ENCODE results near the gene NCF4.

The NCF4 gene

DNA sequence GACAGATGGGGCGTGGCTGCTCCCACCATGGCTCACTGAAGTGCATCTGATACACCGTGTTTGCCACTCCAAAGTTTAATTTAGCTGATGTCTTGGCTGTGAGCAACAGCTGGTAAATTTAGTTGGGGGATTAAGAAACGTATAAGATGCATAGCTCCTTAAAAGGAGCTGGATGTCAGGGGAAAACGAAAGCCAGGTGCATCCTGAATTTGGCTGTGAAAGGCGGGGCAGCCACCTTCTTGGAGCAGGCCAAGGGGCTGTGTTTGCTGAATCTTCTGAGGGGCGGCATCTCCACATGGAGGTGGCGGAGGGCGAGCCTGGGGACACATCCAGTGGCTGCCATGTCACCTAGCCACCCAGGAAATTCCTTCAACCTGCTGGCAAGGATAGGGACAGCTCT is 20.7 kb upstream of the NCF4 start:
- Histone ChIP-seq H3K79me2 (ENCODE audit: low read length) (no peaks in the 10 kb centered on the region), H3K4me1 (ENCODE audit: low read length) (peaks cover 14% of the 10 kb centered on the region), H3K4me3 (ENCODE audit: low read length) (no peak overlapping the region; the same call in 1 of the 2 replicates), H3K4me2 (ENCODE audit: low read depth, low read length) (peak overlapping the region; percentile 37), H3K27me3 (replicated peaks; ENCODE audit: insufficient read depth, low read length) (no peaks in the 10 kb centered on the region; the same call in 1 of the 2 replicates), H3K36me3 (replicated peaks; ENCODE audit: insufficient read depth, low read length) (no peaks in the 10 kb centered on the region), H4K20me1 (ENCODE audit: insufficient read depth, low read length) (no peaks in the 10 kb centered on the region), H3F3A (ENCODE audit: insufficient read depth, low read length) (no peaks in the 10 kb centered on the region), H3K9ac (ENCODE audit: low read length) (no peak overlapping the region), H3K9me2 (replicated peaks; ENCODE audit: insufficient read depth, low read length) (no peaks in the 10 kb centered on the region), H2AFZ (ENCODE audit: low read length) (peak overlapping the region; percentile 5; the same call in 1 of the 2 replicates), H3K9me3 (replicated peaks; ENCODE audit: insufficient read depth, low read length) (no peaks in the 10 kb centered on the region), H3K27ac (ENCODE audit: low read length) (peak overlapping the region; percentile 45; the same call in 1 of the 2 replicates)
- TF ChIP-seq EZH2phosphoT487 (IDR thresholded peaks at IDR 0.05; ENCODE audit: low read length) (no peak), EZH2 (optimal IDR thresholded peaks at IDR 0.05; ENCODE audit: low read depth, low read length) (no peak)
- TF ChIP-seq, protein P1, sequence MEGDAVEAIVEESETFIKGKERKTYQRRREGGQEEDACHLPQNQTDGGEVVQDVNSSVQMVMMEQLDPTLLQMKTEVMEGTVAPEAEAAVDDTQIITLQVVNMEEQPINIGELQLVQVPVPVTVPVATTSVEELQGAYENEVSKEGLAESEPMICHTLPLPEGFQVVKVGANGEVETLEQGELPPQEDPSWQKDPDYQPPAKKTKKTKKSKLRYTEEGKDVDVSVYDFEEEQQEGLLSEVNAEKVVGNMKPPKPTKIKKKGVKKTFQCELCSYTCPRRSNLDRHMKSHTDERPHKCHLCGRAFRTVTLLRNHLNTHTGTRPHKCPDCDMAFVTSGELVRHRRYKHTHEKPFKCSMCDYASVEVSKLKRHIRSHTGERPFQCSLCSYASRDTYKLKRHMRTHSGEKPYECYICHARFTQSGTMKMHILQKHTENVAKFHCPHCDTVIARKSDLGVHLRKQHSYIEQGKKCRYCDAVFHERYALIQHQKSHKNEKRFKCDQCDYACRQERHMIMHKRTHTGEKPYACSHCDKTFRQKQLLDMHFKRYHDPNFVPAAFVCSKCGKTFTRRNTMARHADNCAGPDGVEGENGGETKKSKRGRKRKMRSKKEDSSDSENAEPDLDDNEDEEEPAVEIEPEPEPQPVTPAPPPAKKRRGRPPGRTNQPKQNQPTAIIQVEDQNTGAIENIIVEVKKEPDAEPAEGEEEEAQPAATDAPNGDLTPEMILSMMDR (IDR thresholded peaks at IDR 0.05; ENCODE audit: low read length) = no peak
- DNase-seq = peak; percentile 27

DNA sequence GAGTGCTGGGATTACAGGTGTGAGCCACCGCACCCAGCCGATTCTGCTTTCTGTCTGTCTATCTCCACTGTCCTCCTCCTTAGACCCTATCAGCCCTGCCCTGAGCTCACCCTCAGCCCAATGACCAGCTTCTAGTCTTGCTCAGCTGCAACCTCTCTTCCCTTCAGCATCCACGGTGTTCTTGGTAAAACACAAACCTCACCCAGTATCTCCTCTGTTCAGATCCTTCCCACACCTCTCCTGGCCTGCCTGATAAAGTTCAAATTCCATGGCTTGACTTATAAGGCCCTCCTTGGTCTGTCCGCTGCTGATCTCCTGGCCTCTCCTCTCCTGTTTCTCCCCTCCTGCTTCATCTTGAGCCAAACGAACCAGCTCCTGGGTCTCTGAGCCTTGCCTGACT is 14.5 kb upstream of the NCF4 start:
- no peaks in the 10 kb centered on the region for H4K20me1 ChIP-seq (ENCODE audit: insufficient read depth, low read length)
- no peak for DNase-seq
- H3K4me2 ChIP-seq (ENCODE audit: low read depth, low read length) = no peak overlapping the region
- H2AFZ ChIP-seq (ENCODE audit: low read length) = no peak overlapping the region
- no peak overlapping the region for H3K27ac ChIP-seq (ENCODE audit: low read length)
- TF ChIP-seq EZH2 (optimal IDR thresholded peaks at IDR 0.05; ENCODE audit: low read depth, low read length) = no peak
- TF ChIP-seq, protein P1 (IDR thresholded peaks at IDR 0.05; ENCODE audit: low read length) = no peak
- TF ChIP-seq EZH2phosphoT487 (IDR thresholded peaks at IDR 0.05; ENCODE audit: low read length) = no peak
- no peaks in the 10 kb centered on the region for H3F3A ChIP-seq (ENCODE audit: insufficient read depth, low read length)
- H3K79me2 ChIP-seq (ENCODE audit: low read length) = no peaks in the 10 kb centered on the region
- H3K4me1 ChIP-seq (ENCODE audit: low read length) = no peaks in the 10 kb centered on the region
- H3K9ac ChIP-seq (ENCODE audit: low read length) = no peak overlapping the region
- H3K9me2 ChIP-seq (replicated peaks; ENCODE audit: insufficient read depth, low read length) = no peaks in the 10 kb centered on the region
- peaks cover 17% of the 10 kb centered on the region; the same call in 1 of the 2 replicates for H3K27me3 ChIP-seq (replicated peaks; ENCODE audit: insufficient read depth, low read length)
- H3K4me3 ChIP-seq (ENCODE audit: low read length) = no peak overlapping the region
- H3K9me3 ChIP-seq (replicated peaks; ENCODE audit: insufficient read depth, low read length) = no peaks in the 10 kb centered on the region
- H3K36me3 ChIP-seq (replicated peaks; ENCODE audit: insufficient read depth, low read length) = no peaks in the 10 kb centered on the region

DNA sequence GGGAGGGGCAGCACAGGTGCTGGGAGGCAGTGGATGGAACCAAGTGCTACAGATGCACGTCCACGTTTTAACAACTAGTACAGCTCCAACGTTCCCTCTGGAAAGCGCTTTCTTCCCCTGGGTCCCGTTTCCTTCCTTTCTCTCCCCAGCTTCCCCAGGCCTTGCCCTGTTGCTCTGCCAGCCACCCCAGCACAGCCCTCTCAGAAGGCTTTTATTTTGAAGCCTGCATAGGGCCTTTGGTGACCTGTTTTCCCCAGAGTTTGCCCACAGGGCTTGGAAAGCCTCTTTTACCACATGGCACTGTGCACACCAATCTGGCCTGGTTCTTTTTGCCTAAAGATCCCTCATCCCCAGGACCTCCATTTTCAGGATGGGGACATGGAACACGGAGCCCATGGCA is 13.9 kb upstream of the NCF4 start:
- TF ChIP-seq EZH2phosphoT487 (IDR thresholded peaks at IDR 0.05; ENCODE audit: low read length) (no peak), EZH2 (optimal IDR thresholded peaks at IDR 0.05; ENCODE audit: low read depth, low read length) (no peak)
- TF ChIP-seq, protein P1 (IDR thresholded peaks at IDR 0.05; ENCODE audit: low read length) = no peak
- Histone ChIP-seq H4K20me1 (ENCODE audit: insufficient read depth, low read length) (no peaks in the 10 kb centered on the region), H3K4me3 (ENCODE audit: low read length) (no peak overlapping the region), H3K79me2 (ENCODE audit: low read length) (no peaks in the 10 kb centered on the region), H3K9ac (ENCODE audit: low read length) (no peak overlapping the region), H3K4me1 (ENCODE audit: low read length) (no peaks in the 10 kb centered on the region), H3F3A (ENCODE audit: insufficient read depth, low read length) (no peaks in the 10 kb centered on the region), H2AFZ (ENCODE audit: low read length) (no peak overlapping the region), H3K4me2 (ENCODE audit: low read depth, low read length) (no peak overlapping the region), H3K9me3 (replicated peaks; ENCODE audit: insufficient read depth, low read length) (no peaks in the 10 kb centered on the region), H3K27ac (ENCODE audit: low read length) (no peak overlapping the region), H3K9me2 (replicated peaks; ENCODE audit: insufficient read depth, low read length) (no peaks in the 10 kb centered on the region), H3K36me3 (replicated peaks; ENCODE audit: insufficient read depth, low read length) (no peaks in the 10 kb centered on the region), H3K27me3 (replicated peaks; ENCODE audit: insufficient read depth, low read length) (peaks cover 17% of the 10 kb centered on the region; the same call in 1 of the 2 replicates)
- DNase-seq = no peak

All from MM.1S (cell line).